Activated naive CD4-positive, alpha-beta T cell treated with anti-CD3 and anti-CD28 coated beads, Interleukin-2, amount 10 ng/mL, durations not matched to agents 7 days and 5 days (primary cell): ENCODE results near the gene ZNF573.
"Not testable (repeated sequence)": the region's sequence is repeated elsewhere in the genome, so short reads cannot be mapped to it uniquely, and the experiment has no call there.

Source experiments
- CTCF ChIA-PET: fragments of 350-600 bp; sonication (Branson Sonifier 250); formaldehyde crosslinking; loops from one replicate; lab custom pipeline; 2021; ENCODE audit warnings: antibody characterized with exemption; lab: Charles Lee
- DNase-seq: peaks from one replicate; pipeline ENCODE4 v3.0.0-alpha.2; 2020
- H3K27ac Mint-ChIP-seq: one replicate; pipeline ENCODE4 v1.8.0; 2021; ENCODE audit warnings: mild to moderate bottlenecking, moderate library complexity, mixed read lengths
- H3K27me3 Mint-ChIP-seq: one replicate; pipeline ENCODE4 v1.8.0; 2021; ENCODE audit warnings: mild to moderate bottlenecking, mixed read lengths
- H3K36me3 Mint-ChIP-seq: one replicate; pipeline ENCODE4 v1.8.0; 2021; ENCODE audit warnings: mixed read lengths
- H3K4me1 Mint-ChIP-seq: one replicate; pipeline ENCODE4 v1.8.0; 2021; ENCODE audit warnings: mixed read lengths
- H3K4me3 Mint-ChIP-seq: one replicate; pipeline ENCODE4 v1.8.0; 2021; ENCODE audit warnings: mild to moderate bottlenecking, moderate library complexity, mixed read lengths
- H3K9me3 Mint-ChIP-seq: one replicate; pipeline ENCODE4 v1.8.0; 2021; ENCODE audit warnings: mixed read lengths

Gene ZNF573

GRCh38 chr19:37779127-37780005 is at the start of gene ZNF573:
ZNF573 (minus strand) TSS chr19:37779586; CDS start chr19:37773729, 5,857 bp downstream.
- H3K27me3 Mint-ChIP-seq, result no peaks in the 10 kb centered on the region
- H3K4me3 Mint-ChIP-seq, result peak within 1 kb of the TSS; percentile 88
- peaks cover 25% of the 10 kb centered on the region for H3K36me3 Mint-ChIP-seq
- peak; percentile 89 for DNase-seq
- H3K9me3 Mint-ChIP-seq, result peaks cover 34% of the 10 kb centered on the region
- H3K27ac Mint-ChIP-seq, result peak within 1 kb of the TSS; percentile 95
- peaks cover 17% of the 10 kb centered on the region for H3K4me1 Mint-ChIP-seq
- CTCF ChIA-PET, result no interaction called here

- peaks cover 2% of the 10 kb centered on the region for H3K36me3 Mint-ChIP-seq
- no peak overlapping the region for H3K4me3 Mint-ChIP-seq
- H3K9me3 Mint-ChIP-seq, result peaks cover 54% of the 10 kb centered on the region
- no peaks in the 10 kb centered on the region for H3K4me1 Mint-ChIP-seq
- H3K27ac Mint-ChIP-seq, result no peak overlapping the region
- CTCF ChIA-PET, result no interaction called here
- DNase-seq, result peak; percentile 24
- H3K27me3 Mint-ChIP-seq, result peaks cover 5% of the 10 kb centered on the region
Observed at GRCh38 chr19:37817180-37817981, 38.0 kb upstream of the ZNF573 start.

- H3K27me3 Mint-ChIP-seq, H3K4me3 Mint-ChIP-seq, H3K4me1 Mint-ChIP-seq, H3K27ac Mint-ChIP-seq, CTCF ChIA-PET, H3K36me3 Mint-ChIP-seq, DNase-seq: not testable (repeated sequence)
- H3K9me3 Mint-ChIP-seq, result peaks cover 53% of the 10 kb centered on the region
Observed at GRCh38 chr19:37815611-37816010, 36.2 kb upstream of the ZNF573 start.

GRCh38 chr19:37813340-37813739 is 34.0 kb upstream of the ZNF573 start:
- Mint-ChIP-seq H3K4me1 (no peaks in the 10 kb centered on the region), H3K27me3 (peaks cover 5% of the 10 kb centered on the region), H3K27ac (no peak overlapping the region), H3K36me3 (peaks cover 2% of the 10 kb centered on the region), H3K9me3 (peaks cover 52% of the 10 kb centered on the region), H3K4me3 (no peak overlapping the region)
- no peak for DNase-seq
- CTCF ChIA-PET, result no interaction called here

GRCh38 chr19:37809366-37809765 is 30.0 kb upstream of the ZNF573 start:
- H3K9me3 Mint-ChIP-seq, result peaks cover 56% of the 10 kb centered on the region
- no peaks in the 10 kb centered on the region for H3K36me3 Mint-ChIP-seq
- no peak overlapping the region for H3K4me3 Mint-ChIP-seq
- no peaks in the 10 kb centered on the region for H3K4me1 Mint-ChIP-seq
- CTCF ChIA-PET, result no interaction called here
- no peaks in the 10 kb centered on the region for H3K27me3 Mint-ChIP-seq
- H3K27ac Mint-ChIP-seq, result no peak overlapping the region
- no peak for DNase-seq

- DNase-seq, result no peak
- H3K4me1 Mint-ChIP-seq, result no peaks in the 10 kb centered on the region
- H3K4me3 Mint-ChIP-seq, result no peak overlapping the region
- no peak overlapping the region for H3K27ac Mint-ChIP-seq
- peaks cover 71% of the 10 kb centered on the region for H3K9me3 Mint-ChIP-seq
- CTCF ChIA-PET, result no interaction called here
- no peaks in the 10 kb centered on the region for H3K27me3 Mint-ChIP-seq
- no peaks in the 10 kb centered on the region for H3K36me3 Mint-ChIP-seq
Observed at GRCh38 chr19:37803249-37803840, 24.0 kb upstream of the ZNF573 start.

GRCh38 chr19:37790244-37790925 is 11.0 kb upstream of the ZNF573 start:
- Mint-ChIP-seq H3K4me3 (no peak overlapping the region), H3K9me3 (peaks cover 52% of the 10 kb centered on the region), H3K4me1 (no peaks in the 10 kb centered on the region), H3K36me3 (no peaks in the 10 kb centered on the region), H3K27ac (peak overlapping the region; percentile 28), H3K27me3 (no peaks in the 10 kb centered on the region)
- CTCF ChIA-PET, result no interaction called here
- no peak for DNase-seq

GRCh38 chr19:37778613-37779126 is 716 bp downstream of the ZNF573 start:
- no peak for DNase-seq
- peaks cover 38% of the 10 kb centered on the region for H3K9me3 Mint-ChIP-seq
- CTCF ChIA-PET, result no interaction called here
- H3K4me1 Mint-ChIP-seq, result peaks cover 17% of the 10 kb centered on the region
- H3K36me3 Mint-ChIP-seq, result peaks cover 29% of the 10 kb centered on the region
- H3K27me3 Mint-ChIP-seq, result no peaks in the 10 kb centered on the region
- H3K27ac Mint-ChIP-seq, result peak overlapping the region; percentile 95
- H3K4me3 Mint-ChIP-seq, result peak overlapping the region; percentile 88

- no peaks in the 10 kb centered on the region for H3K4me1 Mint-ChIP-seq
- H3K9me3 Mint-ChIP-seq, result peaks cover 35% of the 10 kb centered on the region
- H3K4me3 Mint-ChIP-seq, result no peak overlapping the region
- H3K36me3 Mint-ChIP-seq, result peaks cover 64% of the 10 kb centered on the region
- no peak for DNase-seq
- CTCF ChIA-PET, result no interaction called here
- no peaks in the 10 kb centered on the region for H3K27me3 Mint-ChIP-seq
- H3K27ac Mint-ChIP-seq, result no peak overlapping the region
Observed at GRCh38 chr19:37770985-37771384, 8.4 kb downstream of the ZNF573 start.

GRCh38 chr19:37763488-37763887 is 15.9 kb downstream of the ZNF573 start:
- Mint-ChIP-seq H3K4me1 (no peaks in the 10 kb centered on the region), H3K4me3 (no peak overlapping the region), H3K27me3 (no peaks in the 10 kb centered on the region), H3K9me3 (peaks cover 35% of the 10 kb centered on the region), H3K36me3 (peaks cover 53% of the 10 kb centered on the region), H3K27ac (no peak overlapping the region)
- no peak for DNase-seq
- CTCF ChIA-PET, result no interaction called here

- H3K36me3 Mint-ChIP-seq, result peaks cover 42% of the 10 kb centered on the region
- DNase-seq, H3K27ac Mint-ChIP-seq, H3K4me1 Mint-ChIP-seq, CTCF ChIA-PET, H3K4me3 Mint-ChIP-seq, H3K27me3 Mint-ChIP-seq: not testable (repeated sequence)
- H3K9me3 Mint-ChIP-seq, result peaks cover 40% of the 10 kb centered on the region
Observed at GRCh38 chr19:37757683-37758082, 21.7 kb downstream of the ZNF573 start.

GRCh38 chr19:37738371-37738770 is 41.0 kb downstream of the ZNF573 start:
- DNase-seq, result no peak
- H3K4me1 Mint-ChIP-seq, result no peaks in the 10 kb centered on the region
- peaks cover 86% of the 10 kb centered on the region for H3K9me3 Mint-ChIP-seq
- CTCF ChIA-PET, result no interaction called here
- no peaks in the 10 kb centered on the region for H3K27me3 Mint-ChIP-seq
- no peak overlapping the region for H3K27ac Mint-ChIP-seq
- H3K36me3 Mint-ChIP-seq, result peaks cover 41% of the 10 kb centered on the region
- H3K4me3 Mint-ChIP-seq, result no peak overlapping the region

- H3K27me3 Mint-ChIP-seq, result peaks cover 3% of the 10 kb centered on the region
- CTCF ChIA-PET, result interaction anchor here (0.6 kb wide), 1 partner anchor 15 kb away, joined by 4 read pairs; no protein-coding TSS in a partner anchor
- peaks cover 3% of the 10 kb centered on the region for H3K36me3 Mint-ChIP-seq
- DNase-seq, result no peak
- H3K9me3 Mint-ChIP-seq, result peaks cover 24% of the 10 kb centered on the region
- H3K4me3 Mint-ChIP-seq, result no peak overlapping the region
- no peak overlapping the region for H3K27ac Mint-ChIP-seq
- H3K4me1 Mint-ChIP-seq, result no peaks in the 10 kb centered on the region
Observed at GRCh38 chr19:37725181-37725580, 54.2 kb downstream of the ZNF573 start.

- H3K4me1 Mint-ChIP-seq, result peaks cover 8% of the 10 kb centered on the region
- no peak for DNase-seq
- H3K36me3 Mint-ChIP-seq, result peaks cover 11% of the 10 kb centered on the region
- peaks cover 26% of the 10 kb centered on the region for H3K9me3 Mint-ChIP-seq
- peak overlapping the region; percentile 85 for H3K4me3 Mint-ChIP-seq
- CTCF ChIA-PET, result no interaction called here
- H3K27ac Mint-ChIP-seq, result peak overlapping the region; percentile 77
- peaks cover 3% of the 10 kb centered on the region for H3K27me3 Mint-ChIP-seq
Observed at GRCh38 chr19:37719927-37720265, 59.5 kb downstream of the ZNF573 start.
